A673 (cell line): Measurements from ENCODE around the gene MYO18B.

ENCODE experiments used
- CTCF ChIP-seq: fragments of 300-800, 200-600 bp; sonication (generic); conservative IDR thresholded peaks from 2 replicates; pipeline ENCODE4 v1.5.1; 2017; ENCODE audit warnings: low read depth, mild to moderate bottlenecking, antibody characterized with exemption, low read length, moderate library complexity, mixed read lengths
- EZH2 ChIP-seq: fragments of 200-600 bp; sonication (generic); IDR thresholded peaks from 2 replicates; pipeline ENCODE4 v1.6.1; 2017; ENCODE audit warnings: borderline replicate concordance, low read depth, mild to moderate bottlenecking, mixed read lengths, antibody characterized with exemption, low read length; ENCODE audit not compliant: poor library complexity, severe bottlenecking

- TF ChIP-seq CTCF: no peak
- no peak for TF ChIP-seq EZH2
Measured at GRCh38 chr22:25726241-25726640, 15.7 kb upstream of the MYO18B start.
